ENCODE results near the gene UBE2U.
"Not testable (repeated sequence)": the region's sequence is repeated elsewhere in the genome, so short reads cannot be mapped to it uniquely, and the experiment has no call there.

Gene UBE2U

DNA sequence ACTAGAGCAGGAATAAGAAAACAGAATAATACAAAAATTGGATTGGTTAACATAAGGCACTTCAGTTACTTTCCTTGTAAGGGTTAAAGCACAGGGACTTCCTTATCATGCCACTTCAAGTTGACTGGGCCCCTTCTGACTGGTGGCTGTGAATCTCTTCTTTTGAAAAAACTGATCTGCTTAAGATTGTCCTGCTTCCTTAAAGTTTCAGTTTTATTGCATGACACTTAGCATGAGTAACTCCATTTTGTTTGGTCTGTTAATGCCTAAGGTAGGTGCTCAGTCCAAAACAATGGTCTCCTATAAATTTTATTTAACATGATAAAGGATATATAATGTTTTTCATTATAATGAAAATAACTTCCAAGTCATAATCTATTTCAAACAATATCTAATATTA, 37.6 kb downstream of the UBE2U start:
- no peak for DNase-seq (ENCODE audit: low spot score)

DNA sequence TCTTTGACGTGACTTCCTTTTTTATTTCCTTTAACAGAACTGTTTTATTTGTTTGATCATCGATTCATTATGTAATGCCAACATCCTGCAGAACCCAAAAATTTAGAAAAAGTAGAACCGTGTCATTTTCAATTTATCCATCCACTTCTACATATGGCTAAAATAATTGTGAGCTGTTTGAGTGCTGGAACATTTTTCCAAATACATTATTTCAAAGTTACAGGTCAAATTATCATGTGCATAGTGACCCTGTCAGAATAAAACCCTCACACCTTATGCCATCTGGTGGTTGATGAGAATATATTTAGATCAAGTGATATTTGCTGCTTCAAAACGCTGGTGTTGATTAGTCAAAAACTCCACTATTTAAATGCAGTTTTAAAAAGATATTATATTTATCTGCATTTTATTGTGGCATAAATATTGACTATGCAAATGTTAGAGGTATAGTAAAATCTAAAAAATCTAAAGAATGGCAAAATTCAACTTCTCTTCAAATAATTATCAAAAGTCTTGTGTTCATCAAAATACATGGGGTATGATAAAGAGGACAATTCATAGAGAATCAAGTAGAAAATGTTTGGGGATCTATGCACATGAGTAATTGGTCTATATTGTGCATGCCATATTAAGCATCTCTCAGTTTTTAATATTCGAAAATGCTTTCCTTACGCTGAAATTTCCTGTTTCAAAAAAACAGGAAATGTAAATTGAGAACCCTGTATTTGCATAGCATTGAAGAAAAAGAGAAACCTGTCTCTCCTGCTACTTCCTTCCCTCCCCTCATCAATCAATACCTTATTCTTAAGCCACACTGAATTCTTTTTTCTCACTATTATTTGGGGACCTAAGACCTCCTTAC, 39.7 kb downstream of the UBE2U start:
- no peak for DNase-seq (ENCODE audit: low spot score)

DNA sequence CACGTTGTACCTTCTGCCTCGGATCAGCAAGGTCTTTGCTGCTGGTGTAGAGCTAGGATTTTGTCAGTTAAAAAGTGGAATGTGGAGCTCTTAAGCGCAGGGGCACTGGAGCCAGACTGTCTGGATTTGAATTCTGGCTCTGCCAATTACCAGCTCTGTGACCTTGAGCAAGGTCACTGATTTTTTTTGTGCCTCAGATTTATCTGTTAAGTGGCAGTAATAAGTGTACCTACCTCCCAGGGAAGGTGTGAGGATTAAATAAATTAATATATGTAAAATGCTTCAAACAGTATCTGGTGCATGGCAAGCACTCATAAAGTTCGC, 40.3 kb downstream of the UBE2U start:
- no peak for DNase-seq (ENCODE audit: low spot score)

DNA sequence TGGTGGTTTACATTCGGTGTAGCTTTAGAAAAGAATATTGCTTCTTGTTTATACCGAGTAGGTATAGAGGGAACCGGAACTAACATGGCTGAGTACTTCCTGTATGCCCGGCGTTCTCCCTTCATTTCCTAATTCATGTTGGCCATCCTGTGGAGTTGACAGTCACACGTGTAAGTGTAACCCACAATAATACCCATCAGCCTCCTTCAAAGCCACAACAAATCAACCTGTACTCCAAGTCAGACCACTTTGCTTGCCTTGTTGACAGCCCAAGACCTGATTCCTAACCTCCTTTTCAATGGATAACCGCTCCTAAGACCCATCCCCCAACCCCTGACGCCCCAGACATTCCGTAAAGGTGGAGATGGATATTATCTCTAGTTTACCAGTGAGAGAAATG, 42.1 kb downstream of the UBE2U start:
- DNase-seq (ENCODE audit: low spot score), result no peak

DNA sequence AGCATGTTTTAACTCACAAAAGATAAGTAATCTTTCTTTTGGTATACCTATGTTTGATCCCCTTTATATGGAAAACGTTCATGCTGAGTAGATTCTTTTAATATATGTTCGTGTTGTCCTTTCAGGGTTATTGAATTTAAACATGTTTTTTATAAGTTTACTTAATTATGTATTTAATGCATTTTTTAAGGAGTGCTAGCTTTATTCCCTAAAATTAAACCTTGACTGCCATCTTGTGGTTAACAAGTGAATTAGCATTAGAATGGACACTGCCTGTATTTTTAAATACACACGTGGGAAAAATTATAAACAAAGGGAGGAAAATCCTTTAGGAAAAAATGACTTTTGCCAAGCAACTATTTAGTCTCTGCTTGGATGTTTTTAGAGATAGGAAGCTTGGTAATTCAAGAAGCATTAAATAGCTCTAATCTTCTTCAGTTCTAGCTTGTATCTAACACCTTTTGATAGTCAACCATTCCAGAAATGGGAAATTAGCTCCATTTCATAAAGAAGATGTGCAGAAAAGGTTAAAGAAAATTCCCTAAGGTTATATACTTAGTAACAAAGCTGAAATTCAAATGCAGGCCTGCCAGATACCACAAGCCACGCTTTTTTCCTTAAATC, 43.0 kb downstream of the UBE2U start:
- DNase-seq (ENCODE audit: low spot score), result no peak

DNA sequence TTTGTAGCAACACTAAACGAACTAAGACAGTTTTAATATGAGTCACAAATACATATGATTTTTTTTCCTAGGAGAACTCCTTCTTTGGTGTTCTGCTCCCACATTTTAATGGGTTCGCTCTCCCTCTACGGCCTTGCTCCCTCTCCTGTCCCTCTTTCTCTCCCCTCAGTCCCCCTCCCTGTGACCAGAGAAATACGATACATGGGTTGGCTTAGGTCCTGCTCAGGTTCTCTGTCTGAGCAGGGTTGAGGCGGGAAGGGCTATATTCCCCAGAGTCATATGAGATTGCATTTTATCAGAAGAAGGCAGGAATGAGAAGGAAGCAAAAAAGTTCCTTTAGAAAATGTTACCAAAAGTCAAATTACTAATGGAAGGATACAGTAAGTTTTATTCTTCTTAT, 44.6 kb downstream of the UBE2U start:
- DNase-seq (ENCODE audit: low spot score), result no peak

DNA sequence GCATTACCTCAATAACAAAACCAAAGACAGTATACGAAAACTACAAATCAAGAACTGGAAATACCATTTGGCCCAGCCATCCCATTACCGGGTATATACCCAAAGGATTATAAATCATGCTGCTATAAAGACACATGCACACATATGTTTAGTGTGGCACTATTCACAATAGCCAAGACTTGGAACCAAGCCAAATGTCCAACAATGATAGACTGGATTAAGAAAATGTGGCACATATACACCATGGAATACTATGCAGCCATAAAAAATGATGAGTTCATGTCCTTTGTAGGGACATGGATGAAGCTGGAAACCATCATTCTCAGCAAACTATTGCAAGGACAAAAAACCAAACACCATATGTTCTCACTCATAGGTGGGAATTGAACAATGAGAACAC, 47.0 kb downstream of the UBE2U start:
- not testable (repeated sequence) for DNase-seq (ENCODE audit: low spot score)

DNA sequence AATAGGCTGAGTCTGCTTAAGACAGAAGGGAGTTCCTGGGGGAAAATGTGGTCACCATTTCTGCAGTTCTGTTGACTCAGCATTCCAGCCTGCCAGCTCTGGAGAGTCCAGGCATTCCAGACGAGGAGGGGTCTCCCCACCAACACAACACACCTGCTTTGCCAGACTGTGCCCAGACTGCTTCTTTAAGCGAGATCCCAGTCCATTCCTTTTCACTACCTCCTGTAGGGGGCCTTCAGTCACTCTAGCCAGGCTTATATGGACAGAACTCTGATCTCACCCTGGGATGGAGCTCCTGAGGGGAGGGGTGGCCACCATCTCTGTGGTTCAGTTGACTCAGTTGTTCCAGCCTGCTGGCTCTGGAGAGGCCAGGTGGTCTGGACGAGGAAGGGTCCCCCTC, 48.5 kb downstream of the UBE2U start:
- DNase-seq (ENCODE audit: low spot score), result no peak

DNA sequence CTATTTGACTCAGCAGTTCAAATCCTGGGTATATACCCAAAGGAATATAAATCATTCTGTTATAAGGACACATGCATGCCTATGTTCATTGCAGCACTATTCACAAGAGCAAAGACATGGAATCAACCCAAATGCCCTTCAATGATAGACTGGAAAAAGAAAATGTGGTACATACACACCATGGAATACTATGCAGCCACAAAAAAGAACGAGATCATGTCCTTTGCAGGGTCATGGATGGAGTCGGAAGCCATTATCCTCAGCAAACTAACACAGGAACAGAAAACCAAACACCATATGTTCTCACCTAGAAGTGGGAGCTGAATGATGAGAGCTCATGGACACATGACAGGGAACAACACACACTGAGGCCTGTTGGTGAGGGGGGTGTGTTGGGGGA, 53.8 kb downstream of the UBE2U start:
- DNase-seq (ENCODE audit: low spot score), result not testable (repeated sequence)

DNA sequence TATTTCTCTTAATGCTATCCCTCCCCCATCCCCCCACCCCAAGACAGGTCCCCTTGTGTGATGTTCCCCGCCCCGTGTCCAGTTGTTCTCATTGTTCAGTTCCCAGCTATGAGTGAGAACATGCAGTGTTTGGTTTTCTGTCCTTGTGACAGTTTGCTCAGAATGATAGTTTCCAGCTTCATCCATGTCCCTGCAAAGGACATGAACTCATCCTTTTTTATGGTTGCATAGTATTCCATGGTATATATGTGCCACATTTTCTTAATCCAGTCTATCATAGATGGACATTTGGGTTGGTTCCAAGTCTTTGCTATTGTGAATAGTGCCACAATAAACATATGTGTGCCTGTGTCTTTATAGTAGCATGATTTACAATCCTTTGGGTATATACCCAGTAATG, 55.0 kb downstream of the UBE2U start:
- not testable (repeated sequence) for DNase-seq (ENCODE audit: low spot score)

DNA sequence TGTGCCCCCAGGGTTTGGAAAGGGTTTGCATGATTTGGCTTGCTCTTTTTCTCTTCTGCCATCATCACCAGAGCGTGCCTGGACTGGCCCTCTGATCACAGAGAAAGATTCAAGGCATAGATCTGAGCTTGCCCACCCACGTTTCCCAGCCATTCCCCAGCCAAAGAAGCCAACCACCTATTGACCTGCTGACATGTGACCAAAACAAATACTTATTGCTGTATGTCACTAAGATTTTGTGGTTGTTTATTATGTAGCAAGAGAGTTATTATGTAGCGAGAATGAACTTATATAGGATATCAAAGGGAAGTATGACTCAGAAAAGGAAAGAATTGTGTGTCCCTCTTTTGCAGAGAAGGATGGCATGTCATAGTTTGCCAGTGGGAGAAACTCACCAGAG, 59.9 kb downstream of the UBE2U start:
- DNase-seq (ENCODE audit: low spot score), result no peak

DNA sequence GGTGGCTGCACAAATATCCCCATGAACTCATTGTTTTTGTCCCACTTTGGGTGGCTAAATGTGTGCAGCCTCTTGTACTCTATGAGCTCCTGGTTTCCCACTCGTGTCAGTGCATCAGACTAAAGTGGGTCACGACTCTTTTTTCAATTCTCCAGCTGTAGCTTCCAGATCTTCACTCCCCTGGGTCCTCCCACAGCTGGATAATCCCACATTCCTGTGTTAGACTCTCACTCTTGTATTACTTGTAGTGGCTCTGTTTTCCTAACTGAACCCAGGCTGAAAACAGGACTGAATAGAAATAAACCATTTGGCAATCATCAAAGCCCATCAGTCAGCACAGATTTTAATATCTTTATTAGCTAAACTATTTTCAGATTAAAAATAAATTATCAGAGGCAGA, 60.4 kb downstream of the UBE2U start:
- DNase-seq (ENCODE audit: low spot score), result no peak

DNA sequence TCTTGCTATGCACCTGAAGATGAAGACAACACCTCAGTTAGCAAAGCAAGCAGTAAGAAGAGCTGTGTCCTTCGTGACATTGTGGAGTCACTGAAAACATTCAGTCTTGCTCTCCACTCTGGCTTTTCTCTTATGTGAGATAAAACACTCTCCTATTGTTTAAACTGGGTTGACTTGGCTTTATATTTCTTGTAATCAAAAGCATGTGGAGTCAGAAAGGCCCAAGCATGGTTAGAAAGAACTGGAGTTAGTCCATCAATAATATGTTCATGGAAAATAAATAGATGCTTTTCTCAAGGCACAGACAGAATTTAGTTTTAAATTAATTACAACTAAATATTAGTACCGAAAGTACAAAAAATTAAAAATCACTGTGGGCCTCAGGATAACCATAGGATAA, 61.7 kb downstream of the UBE2U start:
- DNase-seq (ENCODE audit: low spot score), result no peak

DNA sequence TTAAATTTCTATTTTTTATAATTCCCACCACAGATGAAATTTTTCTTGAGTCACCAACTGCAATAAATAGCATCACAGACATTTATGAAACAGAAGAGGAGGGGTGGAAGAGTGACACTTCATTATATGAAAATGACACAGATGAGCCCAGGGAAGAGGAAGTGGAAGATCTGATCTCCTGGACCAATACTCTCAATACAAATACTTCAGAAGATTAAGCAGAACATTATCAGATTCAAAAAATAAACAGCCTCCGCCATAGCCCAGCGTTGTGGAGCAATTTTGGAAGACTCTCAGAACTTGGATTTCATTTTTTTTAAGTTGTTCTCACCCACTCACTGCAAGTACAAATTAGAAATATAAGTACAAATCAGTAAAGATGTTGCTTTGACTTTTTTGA, 63.6 kb downstream of the UBE2U start:
- DNase-seq (ENCODE audit: low spot score), result no peak

DNA sequence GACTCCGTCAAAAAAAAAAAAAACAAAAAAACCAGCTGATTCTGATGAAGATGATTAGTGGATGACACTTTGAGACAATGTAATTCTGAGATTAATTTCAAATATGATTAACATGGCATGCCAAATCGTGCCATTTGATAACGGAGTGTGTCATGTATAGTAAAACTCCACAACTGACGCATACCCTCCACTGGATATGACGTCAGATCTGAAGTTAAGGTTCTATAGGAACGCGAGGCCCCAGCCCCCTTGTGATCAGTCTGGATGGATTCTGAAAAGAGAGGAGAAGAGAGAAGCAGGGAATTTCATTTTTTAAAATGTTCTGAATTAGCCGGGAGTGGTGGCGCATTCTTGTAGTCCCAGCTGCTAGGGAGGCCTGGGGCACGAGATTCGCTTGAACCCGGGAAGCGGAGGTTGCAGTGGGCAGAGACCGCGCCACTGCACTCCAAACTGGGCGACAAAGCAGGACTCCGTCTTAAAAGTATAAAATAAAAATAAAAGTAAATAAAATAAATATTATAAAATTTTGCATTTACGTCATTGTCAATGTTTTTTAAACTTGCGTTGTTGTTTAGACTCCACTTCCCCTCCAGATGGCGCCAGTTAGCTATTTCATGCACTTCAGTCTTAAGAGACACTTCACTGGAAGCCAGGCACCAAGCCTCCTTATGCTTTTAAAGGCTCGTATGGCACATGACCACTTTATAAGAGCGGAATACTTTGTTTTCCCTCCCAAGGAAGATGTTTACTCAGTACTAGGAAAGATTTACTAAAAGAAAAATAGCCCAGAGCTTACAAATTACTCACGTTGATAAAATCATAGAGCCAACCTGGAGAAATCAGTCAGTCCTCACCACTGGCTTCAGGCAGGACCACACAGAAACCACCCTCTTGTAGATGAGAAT, 65.5 kb downstream of the UBE2U start:
- peak; percentile 55 for DNase-seq (ENCODE audit: low spot score)

DNA sequence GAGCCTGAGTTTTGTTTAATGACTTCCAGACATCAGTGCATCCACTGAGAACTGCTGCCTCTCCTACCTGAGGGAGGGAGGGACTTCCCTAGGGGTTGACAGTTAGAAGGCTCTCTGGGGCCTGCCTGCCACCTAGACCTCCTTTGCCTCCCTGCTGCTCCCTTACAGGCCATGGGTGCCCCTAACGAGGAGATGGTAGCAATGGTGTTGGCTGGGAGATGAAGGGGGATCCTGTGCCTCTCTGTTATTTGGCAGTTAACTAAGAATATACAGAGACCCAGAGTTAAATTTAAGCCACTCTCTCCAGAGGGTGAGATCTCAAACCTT, 66.1 kb downstream of the UBE2U start:
- DNase-seq (ENCODE audit: low spot score), result no peak

DNA sequence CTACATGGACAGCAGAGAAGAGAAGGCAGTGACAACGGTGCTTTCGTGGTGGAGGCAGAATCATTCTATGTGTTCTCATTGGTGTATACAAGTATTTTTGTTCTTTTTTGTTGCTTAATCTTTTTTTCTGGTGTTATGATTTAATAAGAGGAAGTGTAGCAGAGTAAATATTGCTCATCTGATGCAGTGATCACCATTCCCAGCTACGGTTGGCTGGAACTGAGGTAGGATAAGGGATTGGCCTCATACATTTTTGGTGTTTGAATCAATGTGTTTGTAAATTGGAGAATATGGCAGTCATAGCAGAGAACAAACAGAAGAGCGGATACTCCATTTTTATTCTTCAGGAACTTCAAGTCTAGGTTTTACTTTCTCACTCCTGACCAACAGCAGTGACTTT, 76.6 kb downstream of the UBE2U start:
- no peak for DNase-seq (ENCODE audit: low spot score)

DNA sequence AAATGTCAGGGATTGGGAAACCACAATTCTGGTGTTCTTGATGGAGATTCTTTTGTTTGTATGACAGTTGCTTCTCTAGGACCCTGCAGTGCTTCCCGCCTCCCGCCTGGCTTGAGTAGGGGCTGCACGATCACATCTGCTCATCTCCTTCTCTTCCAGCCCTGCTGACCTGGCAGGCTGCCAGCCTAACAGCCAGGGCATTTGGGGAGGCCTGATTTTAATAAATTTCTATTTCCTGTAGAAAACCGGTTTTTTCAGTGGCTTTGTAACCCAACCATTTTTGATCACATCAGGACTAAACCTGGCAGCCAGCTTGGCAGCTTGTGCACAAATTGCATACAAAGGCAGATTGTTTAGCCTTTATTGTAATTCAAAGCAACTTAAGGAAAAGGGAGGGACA, 78.9 kb downstream of the UBE2U start:
- no peak for DNase-seq (ENCODE audit: low spot score)

DNA sequence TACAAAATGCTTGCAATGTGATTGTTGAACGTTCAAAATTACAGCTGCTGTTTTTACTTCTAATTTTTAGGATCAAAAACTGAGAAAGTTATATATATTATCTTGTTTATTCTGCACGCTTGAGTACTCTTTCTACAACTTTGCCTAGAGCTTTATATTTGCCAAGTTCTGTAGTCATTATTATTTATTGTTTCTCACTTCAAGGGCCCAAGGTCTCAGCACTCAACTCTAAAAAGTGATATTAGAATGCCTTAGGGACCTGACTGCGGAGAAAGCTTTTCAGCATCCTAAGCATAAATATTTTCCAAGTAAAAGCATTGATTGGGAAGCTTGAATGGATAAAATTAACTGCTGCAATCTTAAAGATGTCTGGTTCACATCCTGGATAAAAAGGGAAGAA, 83.6 kb downstream of the UBE2U start:
- DNase-seq (ENCODE audit: low spot score), result no peak

DNA sequence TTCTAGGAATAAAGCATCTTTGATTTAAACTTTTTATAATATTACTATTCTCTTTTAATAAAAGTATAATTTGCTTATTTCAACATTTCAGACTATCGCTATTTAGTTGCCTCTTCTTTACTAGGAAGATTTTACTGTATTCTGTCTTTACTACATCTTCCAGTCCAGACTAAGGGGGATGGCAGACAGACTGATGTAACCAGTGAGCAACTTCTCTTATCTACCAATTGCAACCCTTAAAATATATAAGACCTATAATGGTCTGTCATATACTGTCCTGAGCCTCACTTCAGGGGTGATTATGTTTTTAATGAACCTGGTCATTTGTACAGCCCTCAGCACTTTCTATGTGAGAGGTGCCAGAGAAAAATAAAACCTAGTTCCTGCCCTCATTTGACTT, 87.0 kb downstream of the UBE2U start:
- DNase-seq (ENCODE audit: low spot score), result no peak

DNA sequence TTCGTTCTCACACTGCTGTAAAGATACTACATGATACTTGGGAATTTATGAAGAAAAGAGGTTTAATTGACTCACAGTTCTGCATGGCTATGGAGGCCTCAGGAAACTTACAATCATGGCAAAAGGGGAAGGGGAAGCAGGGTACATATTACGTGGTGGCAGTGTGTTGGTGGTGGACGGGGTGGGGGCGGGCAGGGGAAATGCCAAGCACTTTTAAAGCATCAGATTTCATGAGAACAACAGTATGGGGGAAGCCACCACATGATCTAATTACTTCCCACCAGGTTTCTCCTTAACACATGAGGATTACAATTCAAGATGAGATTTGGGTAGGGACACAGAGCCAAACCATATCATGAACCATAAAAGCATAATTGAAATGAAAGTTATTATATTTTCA, 88.5 kb downstream of the UBE2U start:
- no peak for DNase-seq (ENCODE audit: low spot score)

DNA sequence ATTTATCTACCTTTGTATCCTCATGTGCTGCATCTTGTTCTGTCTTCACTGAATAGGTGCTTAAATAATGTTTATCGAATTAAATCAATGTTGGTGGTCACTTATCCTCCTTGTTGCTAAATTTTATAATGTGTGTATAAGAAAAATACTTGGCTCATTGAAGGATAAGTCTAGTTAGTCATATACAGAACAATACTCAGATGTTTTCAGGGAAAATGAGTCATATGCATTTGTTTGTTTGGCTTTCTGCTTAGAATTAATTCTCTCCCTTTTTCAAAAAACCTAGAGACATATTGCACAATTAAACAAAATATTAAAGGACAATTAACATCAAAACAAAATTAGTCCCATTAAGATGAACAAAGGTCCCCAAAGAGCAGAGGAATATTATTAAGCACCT, 89.0 kb downstream of the UBE2U start:
- no peak for DNase-seq (ENCODE audit: low spot score)

DNA sequence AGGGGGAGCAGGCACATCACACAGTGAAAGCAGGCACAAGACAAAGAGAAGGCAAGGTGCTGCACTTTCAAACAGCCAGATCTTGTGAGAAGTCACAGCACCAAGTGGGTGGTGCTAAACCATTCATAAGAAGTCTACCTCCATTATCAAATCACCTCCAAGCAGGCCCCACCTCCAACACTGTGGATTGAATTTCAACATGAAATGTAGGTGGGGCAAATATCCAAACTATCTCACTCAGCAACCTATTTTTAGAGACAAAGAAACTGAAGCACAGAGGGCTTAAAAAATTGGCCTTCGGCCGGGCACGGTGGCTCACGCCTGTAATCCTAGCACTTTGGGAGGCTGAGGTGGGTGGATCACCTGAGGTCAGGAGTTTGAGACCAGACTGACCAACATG, 90.4 kb downstream of the UBE2U start:
- no peak for DNase-seq (ENCODE audit: low spot score)

Data from hepatic stellate cell (primary cell).